Measurements from ENCODE around the gene POU2F2.

POU2F2 gene

DNA sequence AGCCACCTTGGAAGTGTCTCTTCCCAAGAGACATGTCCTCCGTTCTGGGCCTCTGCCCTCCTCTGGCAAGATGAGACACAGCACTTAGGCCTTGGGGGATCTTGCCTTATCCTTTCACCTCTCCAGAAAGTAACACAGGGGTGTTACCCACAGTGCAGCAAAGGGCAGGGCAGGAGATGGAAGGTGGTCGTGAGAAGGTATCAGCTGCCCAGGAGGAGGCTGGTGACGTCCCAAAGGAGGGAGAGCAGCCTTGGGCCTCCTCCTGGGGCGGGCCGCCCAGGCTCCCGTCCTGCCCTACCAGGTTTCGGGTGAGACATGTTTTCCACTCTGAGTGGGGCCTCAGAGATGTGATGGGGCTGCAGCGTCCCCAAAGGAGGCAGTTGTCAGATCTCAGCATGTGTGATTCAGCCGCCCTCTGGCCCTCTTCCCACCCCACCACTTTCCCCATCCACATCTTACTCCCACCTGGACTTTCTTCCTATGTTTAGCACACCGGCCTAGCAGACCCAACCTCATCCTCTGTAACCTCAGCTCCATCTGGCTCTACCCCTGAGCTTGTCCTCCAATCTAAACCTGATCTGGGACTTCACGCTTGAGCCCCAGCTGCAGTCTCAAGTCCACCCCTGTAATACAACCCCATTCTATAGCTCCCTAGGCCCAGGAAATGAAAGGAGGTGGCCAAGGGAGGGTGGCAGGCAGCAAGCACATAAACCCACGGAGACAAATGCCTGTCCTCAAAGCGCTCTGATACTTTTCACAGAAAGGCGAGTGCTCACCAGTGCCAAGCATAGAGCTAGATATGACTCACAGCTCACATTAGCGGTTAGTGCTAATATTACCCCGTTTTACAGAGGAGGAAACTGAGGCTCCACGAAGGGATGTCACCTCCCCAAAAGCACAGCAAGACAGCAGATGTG lies 9.3 kb downstream of the POU2F2 start:
- Histone ChIP-seq H3K4me2 (ENCODE audit: insufficient read depth, low read length) (no peak overlapping the region), H3K27ac (ENCODE audit: low read length) (no peak overlapping the region), H4K20me1 (ENCODE audit: insufficient read depth, low read length) (0 out of 2 replicates have a peak, but pooled peaks cover 3% of the 10 kb centered on the region), H2AFZ (ENCODE audit: low read depth, low read length) (no peak overlapping the region), H3K36me3 (ENCODE audit: insufficient read depth, low read length) (no peaks in the 10 kb centered on the region), H3K79me2 (ENCODE audit: insufficient read depth, low read length) (no peaks in the 10 kb centered on the region), H3K4me1 (ENCODE audit: insufficient read depth, low read length) (peaks cover 6% of the 10 kb centered on the region; the same call in 1 of the 2 replicates), H3K4me3 (ENCODE audit: low read depth in 1 of 2, low read length in 2 of 2) (no peak overlapping the region), H3K9me3 (ENCODE audit: insufficient read depth, low read length, severe bottlenecking) (no peaks in the 10 kb centered on the region), H3K27me3 (ENCODE audit: insufficient read depth, low read length, poor library complexity) (peaks cover 5% of the 10 kb centered on the region), H3K9ac (ENCODE audit: low read depth, low read length) (no peak overlapping the region)
- TF ChIP-seq, protein P1, sequence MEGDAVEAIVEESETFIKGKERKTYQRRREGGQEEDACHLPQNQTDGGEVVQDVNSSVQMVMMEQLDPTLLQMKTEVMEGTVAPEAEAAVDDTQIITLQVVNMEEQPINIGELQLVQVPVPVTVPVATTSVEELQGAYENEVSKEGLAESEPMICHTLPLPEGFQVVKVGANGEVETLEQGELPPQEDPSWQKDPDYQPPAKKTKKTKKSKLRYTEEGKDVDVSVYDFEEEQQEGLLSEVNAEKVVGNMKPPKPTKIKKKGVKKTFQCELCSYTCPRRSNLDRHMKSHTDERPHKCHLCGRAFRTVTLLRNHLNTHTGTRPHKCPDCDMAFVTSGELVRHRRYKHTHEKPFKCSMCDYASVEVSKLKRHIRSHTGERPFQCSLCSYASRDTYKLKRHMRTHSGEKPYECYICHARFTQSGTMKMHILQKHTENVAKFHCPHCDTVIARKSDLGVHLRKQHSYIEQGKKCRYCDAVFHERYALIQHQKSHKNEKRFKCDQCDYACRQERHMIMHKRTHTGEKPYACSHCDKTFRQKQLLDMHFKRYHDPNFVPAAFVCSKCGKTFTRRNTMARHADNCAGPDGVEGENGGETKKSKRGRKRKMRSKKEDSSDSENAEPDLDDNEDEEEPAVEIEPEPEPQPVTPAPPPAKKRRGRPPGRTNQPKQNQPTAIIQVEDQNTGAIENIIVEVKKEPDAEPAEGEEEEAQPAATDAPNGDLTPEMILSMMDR (IDR thresholded peaks at IDR 0.05; ENCODE audit: borderline replicate concordance, extremely low read depth, low read length, poor library complexity, severe bottlenecking), result no peak
- TF ChIP-seq EZH2 (IDR thresholded peaks at IDR 0.05; ENCODE audit: borderline replicate concordance, low read depth, low read length, severe bottlenecking), result no peak
- ATAC-seq (ENCODE audit: insufficient read depth, low read depth) (no peak), DNase-seq (no peak)

DNA sequence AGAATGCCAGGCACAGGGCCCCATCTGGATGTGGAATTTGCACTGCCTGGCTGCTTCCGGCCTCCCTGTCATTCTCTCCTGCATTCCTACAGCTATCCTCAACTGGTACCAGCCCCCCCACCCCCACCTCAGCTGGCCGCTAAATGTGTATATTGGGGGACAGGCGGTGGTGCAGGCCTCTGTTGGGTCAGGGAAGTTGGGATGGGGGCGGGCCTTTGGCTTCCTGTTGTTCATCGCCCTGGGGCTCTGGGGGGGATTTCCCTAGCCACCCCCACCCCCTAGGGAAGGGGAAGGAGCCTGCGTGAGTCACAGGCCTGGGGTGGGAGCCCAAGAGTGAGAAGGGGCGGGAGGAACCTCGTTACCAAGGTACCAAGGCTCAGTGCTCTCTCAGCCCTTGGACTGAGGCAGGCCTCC lies 10.6 kb downstream of the POU2F2 start:
- DNase-seq (peak; percentile 35), ATAC-seq (ENCODE audit: insufficient read depth, low read depth) (peak; percentile 44; the same call in 1 of the 3 replicates)
- TF ChIP-seq, protein P1 (IDR thresholded peaks at IDR 0.05; ENCODE audit: borderline replicate concordance, extremely low read depth, low read length, poor library complexity, severe bottlenecking), result no peak
- TF ChIP-seq EZH2 (IDR thresholded peaks at IDR 0.05; ENCODE audit: borderline replicate concordance, low read depth, low read length, severe bottlenecking), result no peak
- peaks cover 5% of the 10 kb centered on the region for H3K27me3 ChIP-seq (ENCODE audit: insufficient read depth, low read length, poor library complexity)
- no peaks in the 10 kb centered on the region for H3K79me2 ChIP-seq (ENCODE audit: insufficient read depth, low read length)
- H3K9me3 ChIP-seq (ENCODE audit: insufficient read depth, low read length, severe bottlenecking), result no peaks in the 10 kb centered on the region
- H3K4me1 ChIP-seq (ENCODE audit: insufficient read depth, low read length), result peaks cover 6% of the 10 kb centered on the region; the same call in 1 of the 2 replicates
- H4K20me1 ChIP-seq (ENCODE audit: insufficient read depth, low read length), result 0 out of 2 replicates have a peak, but pooled peaks cover 3% of the 10 kb centered on the region
- no peak overlapping the region for H2AFZ ChIP-seq (ENCODE audit: low read depth, low read length)
- H3K4me3 ChIP-seq (ENCODE audit: low read depth in 1 of 2, low read length in 2 of 2), result no peak overlapping the region
- H3K36me3 ChIP-seq (ENCODE audit: insufficient read depth, low read length), result no peaks in the 10 kb centered on the region
- no peak overlapping the region for H3K27ac ChIP-seq (ENCODE audit: low read length)
- no peak overlapping the region for H3K4me2 ChIP-seq (ENCODE audit: insufficient read depth, low read length)
- H3K9ac ChIP-seq (ENCODE audit: low read depth, low read length), result no peak overlapping the region

DNA sequence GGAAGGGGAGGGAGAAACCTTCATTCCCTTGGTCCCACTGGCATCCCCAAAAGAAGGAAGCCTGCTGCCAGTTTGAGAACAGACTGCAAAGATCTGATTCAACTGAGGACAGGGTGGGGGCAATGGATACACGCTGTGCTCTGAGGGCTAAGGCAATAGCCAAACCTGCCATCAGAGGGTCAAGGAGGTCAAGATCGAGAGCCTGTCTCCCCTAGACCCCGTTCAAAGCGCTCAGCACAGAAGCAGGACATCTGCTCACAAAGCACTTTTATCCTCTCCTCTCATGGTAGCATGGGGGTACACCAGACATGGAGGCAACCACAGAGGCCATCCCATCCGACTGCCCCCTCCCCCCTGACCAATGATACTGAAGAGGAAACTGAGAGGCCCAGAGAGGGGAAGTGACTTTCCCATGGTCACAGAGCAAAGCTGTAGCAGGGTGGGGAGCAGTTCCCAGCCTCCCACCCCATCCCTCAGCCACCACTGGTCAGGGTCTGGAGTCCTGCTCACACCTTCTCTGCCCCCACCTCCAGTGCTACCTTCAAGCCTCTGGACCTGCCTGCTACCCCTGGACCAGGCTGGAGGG lies 11.1 kb downstream of the POU2F2 start:
- Histone ChIP-seq H3K79me2 (ENCODE audit: insufficient read depth, low read length) (no peaks in the 10 kb centered on the region), H3K27me3 (ENCODE audit: insufficient read depth, low read length, poor library complexity) (peaks cover 5% of the 10 kb centered on the region), H3K9me3 (ENCODE audit: insufficient read depth, low read length, severe bottlenecking) (no peaks in the 10 kb centered on the region), H3K27ac (ENCODE audit: low read length) (no peak overlapping the region), H3K4me1 (ENCODE audit: insufficient read depth, low read length) (peaks cover 6% of the 10 kb centered on the region; the same call in 1 of the 2 replicates), H3K4me2 (ENCODE audit: insufficient read depth, low read length) (no peak overlapping the region), H4K20me1 (ENCODE audit: insufficient read depth, low read length) (0 out of 2 replicates have a peak, but pooled peaks cover 3% of the 10 kb centered on the region), H3K4me3 (ENCODE audit: low read depth in 1 of 2, low read length in 2 of 2) (no peak overlapping the region), H3K36me3 (ENCODE audit: insufficient read depth, low read length) (no peaks in the 10 kb centered on the region), H3K9ac (ENCODE audit: low read depth, low read length) (no peak overlapping the region), H2AFZ (ENCODE audit: low read depth, low read length) (no peak overlapping the region)
- TF ChIP-seq, protein P1 (IDR thresholded peaks at IDR 0.05; ENCODE audit: borderline replicate concordance, extremely low read depth, low read length, poor library complexity, severe bottlenecking), result no peak
- no peak for TF ChIP-seq EZH2 (IDR thresholded peaks at IDR 0.05; ENCODE audit: borderline replicate concordance, low read depth, low read length, severe bottlenecking)
- ATAC-seq (ENCODE audit: insufficient read depth, low read depth) (no peak), DNase-seq (no peak)
